Fibroblast of villous mesenchyme (primary cell): ENCODE measurements around the gene TSPEAR. TPM values are rescaled to one million over a fixed set of nuclear protein-coding genes. Genes with fewer than 3 reads are reported as not detected.

Experiments used
- DNase-seq: peaks from one replicate; pipeline ENCODE4 v3.0.0-alpha.2; 2010; ENCODE audit warnings: low read depth
- H3K4me3 ChIP-seq: 2 replicates; pipeline ENCODE4 v1.5.1; 2011; ENCODE audit warnings: low read depth, mild to moderate bottlenecking, low read length
- total RNA-seq: library from RNA; depleted of rRNA; stranded (reverse); fragments of >200 nt; gene quantifications from 2 replicates; pipeline ENCODE4 v1.2.3, GENCODE V29; 2012
- TF ChIP-seq, protein P1 (sequence below): IDR thresholded peaks from 2 replicates; pipeline ENCODE4 v1.5.1; 2012; ENCODE audit warnings: low read depth, mild to moderate bottlenecking, low read length; ENCODE audit not compliant: insufficient read depth

The TSPEAR gene
- total RNA-seq, 1 donor = not detected

DNA sequence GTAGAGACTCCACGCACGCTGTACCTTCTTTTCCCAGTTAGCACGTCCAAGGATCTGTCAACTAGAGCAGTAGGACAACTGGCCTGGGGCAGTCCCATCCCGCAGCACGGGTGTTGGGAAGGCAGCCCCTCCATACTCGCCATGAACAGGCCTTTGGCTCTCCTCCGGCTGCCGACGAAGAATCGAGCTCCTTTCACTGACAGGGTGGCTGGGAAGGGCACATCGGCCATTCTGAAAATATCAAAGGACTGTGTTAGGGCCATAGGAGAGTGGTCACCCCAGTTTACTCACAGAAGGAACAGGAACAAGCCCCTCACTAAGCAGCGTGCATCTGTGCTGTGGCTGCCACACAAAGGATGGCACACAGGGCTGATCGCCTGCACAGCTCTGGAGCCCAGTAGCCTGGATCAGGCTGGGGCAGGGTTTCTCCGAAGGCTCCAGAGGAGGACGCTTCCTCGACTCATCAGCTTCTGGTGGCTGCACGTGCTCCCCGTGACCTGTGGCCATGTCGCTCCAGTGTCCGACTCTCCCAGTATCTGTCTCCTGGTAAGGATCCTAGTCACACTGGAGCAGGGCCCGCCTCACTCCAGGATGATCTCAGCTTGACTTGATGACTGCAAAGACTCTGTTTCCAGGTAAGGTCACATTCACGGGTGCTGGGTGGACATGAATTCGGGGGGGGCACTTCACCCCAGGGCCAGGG, 180.3 kb downstream of the TSPEAR start:
- H3K4me3 ChIP-seq = no peak overlapping the region
- no peak for DNase-seq
- TF ChIP-seq, protein P1, sequence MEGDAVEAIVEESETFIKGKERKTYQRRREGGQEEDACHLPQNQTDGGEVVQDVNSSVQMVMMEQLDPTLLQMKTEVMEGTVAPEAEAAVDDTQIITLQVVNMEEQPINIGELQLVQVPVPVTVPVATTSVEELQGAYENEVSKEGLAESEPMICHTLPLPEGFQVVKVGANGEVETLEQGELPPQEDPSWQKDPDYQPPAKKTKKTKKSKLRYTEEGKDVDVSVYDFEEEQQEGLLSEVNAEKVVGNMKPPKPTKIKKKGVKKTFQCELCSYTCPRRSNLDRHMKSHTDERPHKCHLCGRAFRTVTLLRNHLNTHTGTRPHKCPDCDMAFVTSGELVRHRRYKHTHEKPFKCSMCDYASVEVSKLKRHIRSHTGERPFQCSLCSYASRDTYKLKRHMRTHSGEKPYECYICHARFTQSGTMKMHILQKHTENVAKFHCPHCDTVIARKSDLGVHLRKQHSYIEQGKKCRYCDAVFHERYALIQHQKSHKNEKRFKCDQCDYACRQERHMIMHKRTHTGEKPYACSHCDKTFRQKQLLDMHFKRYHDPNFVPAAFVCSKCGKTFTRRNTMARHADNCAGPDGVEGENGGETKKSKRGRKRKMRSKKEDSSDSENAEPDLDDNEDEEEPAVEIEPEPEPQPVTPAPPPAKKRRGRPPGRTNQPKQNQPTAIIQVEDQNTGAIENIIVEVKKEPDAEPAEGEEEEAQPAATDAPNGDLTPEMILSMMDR = no peak

DNA sequence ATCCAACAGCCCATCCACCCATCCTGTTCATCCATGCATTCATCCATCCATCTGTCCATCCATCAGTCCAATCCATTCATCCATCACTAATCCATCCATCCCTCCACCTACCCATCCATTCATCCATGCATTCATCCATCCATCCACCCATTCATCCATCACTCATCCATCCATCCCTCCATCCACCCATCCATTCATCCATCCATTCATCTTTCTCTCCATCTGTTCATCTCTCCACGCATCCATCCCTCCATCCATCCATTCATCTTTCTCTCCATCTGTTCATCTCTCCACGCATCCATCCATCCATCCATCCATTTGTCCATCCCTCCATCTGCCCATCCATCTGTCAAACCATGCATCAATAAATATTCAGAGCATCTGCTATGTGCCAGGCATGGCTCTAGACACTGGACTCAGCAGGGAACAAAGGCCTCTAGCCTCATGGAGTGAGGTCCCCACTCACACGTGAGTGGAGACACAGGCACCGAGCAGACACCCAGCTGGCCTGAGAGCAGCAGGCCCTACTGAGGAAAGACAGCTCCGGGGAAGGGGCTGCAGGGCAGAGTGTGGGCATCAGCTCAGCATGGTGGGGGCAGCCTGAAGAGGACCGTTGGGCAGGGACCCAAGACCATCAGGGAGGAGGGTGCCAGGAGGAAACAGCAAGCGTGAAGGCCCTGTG, 181.0 kb downstream of the TSPEAR start:
- TF ChIP-seq, protein P1 = no peak
- no peak overlapping the region for H3K4me3 ChIP-seq
- DNase-seq = no peak

DNA sequence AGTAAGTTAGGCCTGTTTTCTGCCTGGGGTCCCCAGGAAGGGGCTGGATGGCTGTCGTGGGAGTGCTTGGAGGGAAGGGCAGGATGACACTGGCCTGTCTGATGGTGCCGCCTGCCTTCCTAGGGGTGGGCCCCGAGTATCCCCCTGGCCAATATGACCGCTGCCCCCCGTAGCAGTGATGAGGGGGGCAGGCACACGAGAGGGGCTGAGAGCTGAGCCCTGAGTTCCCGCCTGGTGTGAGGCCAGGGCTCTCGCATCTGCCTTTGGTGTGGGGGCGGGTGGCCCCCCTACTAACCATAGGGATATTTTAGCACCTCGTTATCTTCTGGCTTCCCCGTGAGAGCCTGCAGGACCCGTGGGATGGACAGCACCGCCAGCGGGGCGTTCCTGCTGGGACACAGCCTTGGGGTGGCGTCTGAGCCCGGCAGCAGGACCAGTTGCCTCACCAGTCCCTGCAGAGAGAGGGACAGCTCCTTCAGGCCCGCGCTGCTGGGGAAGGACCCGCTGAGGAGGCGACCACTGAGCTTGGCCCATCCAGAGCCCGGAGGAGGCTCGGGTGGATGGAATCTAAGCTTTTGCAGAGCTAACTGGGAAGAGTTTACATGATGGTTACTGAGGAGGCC, 181.8 kb downstream of the TSPEAR start:
- H3K4me3 ChIP-seq = no peak overlapping the region
- TF ChIP-seq, protein P1 = no peak
- DNase-seq = no peak

DNA sequence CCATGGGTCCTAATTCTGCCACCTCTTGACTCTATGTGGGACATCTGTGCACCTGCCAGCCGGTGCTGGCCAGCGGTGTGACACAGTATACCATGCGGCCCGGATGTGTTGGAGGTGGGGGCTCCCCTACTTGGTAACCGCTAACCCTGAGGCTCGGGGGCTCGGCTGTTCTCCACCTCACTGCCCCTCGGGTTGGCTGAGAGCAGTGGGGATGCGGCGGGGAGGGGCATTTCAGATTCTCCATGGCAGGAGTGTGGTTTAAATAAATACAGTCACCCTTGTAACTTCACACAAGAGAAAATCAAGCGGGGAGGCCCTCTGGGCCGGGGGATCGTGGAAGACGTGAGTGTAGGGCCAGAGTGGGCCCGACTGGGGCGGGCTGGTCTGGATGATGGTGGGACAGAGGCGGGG, 182.4 kb downstream of the TSPEAR start:
- DNase-seq = no peak
- H3K4me3 ChIP-seq = no peak overlapping the region
- TF ChIP-seq, protein P1 = no peak

- TF ChIP-seq, protein P1 = no peak
- H3K4me3 ChIP-seq = no peak overlapping the region
- no peak for DNase-seq
Observed at GRCh38 chr21:44528634-44528995, 182.8 kb downstream of the TSPEAR start.

- TF ChIP-seq, protein P1 = no peak
- H3K4me3 ChIP-seq = no peak overlapping the region
- DNase-seq = no peak
Observed at GRCh38 chr21:44527983-44528633, 183.3 kb downstream of the TSPEAR start.
